Right lung (tissue), 5 donors: ENCODE results near the gene POU6F1. TPM values are rescaled to one million over a fixed set of nuclear protein-coding genes. Genes with fewer than 3 reads are reported as not detected.

Experiments
- DNase-seq, 2 donors: peaks; one replicate each; pipeline ENCODE4 v3.0.0-alpha.2; 2013
- polyA plus RNA-seq, 5 donors: library from polyadenylated mRNA; unstranded; fragments of 120-200 nt; gene quantifications; one replicate each; pipeline versions ENCODE4 v1.2.1 to v1.2.3, GENCODE V29; 2013; ENCODE audit warnings: inconsistent platforms in 1 of 5, low replicate concordance in 1 of 5; ENCODE audit not compliant: insufficient read length in 5 of 5, insufficient read depth in 1 of 5

The POU6F1 gene
- polyA plus RNA-seq, 5 donors = 8.5 to 17.4 (median 12.5) TPM

DNA sequence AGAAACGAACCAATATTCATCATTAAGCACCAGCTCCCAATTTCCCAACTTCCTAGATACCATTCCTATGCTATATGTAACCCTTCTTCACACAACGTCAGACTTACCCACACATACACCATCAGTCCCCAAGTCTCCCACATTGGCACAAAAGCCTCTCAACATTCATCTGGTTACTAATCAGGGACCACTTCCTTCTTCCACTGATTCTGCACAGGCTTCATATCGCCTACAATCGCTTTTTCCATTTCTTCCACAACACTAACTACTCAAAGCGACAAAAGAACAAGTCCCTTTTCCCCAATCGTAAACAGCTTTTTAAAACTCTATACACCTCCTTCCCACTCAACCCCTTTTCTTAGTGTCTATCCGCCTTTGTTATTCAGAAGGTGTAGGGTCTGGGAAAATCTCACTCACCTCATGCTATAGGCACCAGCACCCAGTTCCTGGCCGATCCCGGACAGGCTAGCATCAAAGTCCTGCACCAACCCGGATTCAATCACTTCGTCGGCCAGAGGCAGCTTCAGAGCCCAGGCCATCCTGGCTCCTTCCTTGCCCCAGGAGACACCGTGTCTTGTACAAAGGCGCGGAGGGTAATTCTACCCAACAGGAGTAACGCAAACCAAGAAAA, 45.9 kb downstream of the POU6F1 start:
- no peak for DNase-seq

DNA sequence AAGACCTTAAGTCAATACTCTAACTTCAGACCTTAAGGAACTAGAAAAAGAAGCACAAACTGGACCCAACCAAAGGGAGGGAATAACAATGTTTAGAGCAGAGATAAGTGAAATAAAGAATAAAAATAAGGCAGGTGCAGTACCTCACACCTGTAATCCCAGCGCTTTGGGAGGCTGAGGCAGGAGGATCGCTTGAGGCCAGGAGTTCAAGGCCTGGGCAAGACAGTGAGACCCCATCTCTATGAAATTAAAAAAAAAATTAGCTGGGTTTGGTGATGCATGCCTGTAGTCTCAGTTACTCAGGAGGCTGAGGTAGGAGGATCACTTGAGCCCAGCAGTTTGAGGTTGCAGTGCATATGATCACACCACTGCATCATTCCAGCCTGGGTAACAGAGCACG, 54.1 kb downstream of the POU6F1 start:
- DNase-seq = no peak

DNA sequence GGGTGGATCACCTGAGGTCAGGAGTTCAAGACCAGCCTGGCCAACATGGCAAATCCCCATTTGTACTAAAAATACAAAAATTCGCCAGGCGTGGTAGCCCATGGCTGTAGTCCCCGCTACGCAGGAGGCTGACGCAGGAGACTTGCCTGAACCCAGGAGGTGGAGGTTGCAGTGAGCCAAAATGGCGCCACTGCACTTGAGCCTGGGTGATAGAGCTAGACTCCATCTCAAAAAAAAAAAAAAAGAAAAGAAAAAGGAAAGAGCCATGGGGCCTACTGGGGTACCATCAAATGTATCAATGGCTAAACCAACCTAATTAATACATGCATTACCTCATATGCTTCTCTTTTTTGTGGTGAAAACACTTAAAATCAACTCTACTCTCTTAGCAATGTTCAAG, 55.6 kb downstream of the POU6F1 start:
- no peak for DNase-seq

DNA sequence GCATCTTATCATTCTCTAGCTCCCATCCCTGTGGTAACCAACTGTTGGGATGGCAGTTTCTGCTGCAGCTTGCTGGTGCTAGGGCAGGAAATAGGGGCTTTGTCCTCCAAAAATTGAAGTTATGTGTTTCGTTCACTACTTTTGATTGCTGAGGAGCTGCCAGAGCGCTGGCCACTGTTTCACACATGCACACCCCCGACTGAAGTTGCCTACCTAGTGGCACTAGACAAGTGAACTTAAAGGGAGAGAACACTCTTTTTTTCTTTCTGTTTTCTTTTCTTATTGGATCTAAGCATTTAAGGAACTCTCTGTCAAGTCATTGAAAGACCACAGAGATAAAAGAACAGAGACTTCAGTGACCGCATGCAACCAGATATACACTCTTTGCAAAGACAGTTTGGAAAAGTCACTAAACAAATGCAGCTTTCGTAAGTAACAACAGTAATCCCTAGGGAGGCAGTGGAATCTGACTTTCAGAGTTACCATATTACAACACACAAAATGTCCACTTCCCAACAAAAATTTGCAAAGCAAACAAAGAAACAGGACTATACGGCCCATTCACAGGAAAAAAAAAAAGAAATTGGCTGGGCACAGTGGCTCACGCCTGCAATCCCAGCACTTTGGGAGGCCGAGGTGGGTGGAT, 56.9 kb downstream of the POU6F1 start:
- no peak for DNase-seq

DNA sequence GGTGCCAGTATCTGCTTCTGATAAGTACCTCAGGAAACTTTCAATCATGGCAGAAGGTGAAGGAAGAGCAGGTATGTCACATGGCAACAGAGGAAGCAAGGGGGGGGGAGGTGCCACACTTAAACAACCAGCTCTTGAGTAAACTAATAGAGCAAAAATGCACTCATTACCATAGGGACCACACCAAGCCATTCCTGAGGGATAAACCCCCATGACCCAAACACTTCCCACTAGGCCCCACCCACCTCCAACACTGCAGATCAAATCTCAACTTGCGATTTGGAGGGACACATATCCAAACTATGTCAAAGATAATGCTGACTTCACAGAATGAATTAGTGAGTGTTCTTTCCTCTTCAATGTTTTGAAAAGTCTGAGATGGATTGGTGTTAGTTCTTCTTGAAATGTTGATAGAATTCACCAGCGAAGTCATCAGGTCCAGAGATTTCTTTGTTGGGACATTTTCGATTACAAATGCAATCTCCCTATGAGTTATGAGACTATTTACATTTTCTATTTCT, 61.6 kb downstream of the POU6F1 start:
- no peak for DNase-seq

DNA sequence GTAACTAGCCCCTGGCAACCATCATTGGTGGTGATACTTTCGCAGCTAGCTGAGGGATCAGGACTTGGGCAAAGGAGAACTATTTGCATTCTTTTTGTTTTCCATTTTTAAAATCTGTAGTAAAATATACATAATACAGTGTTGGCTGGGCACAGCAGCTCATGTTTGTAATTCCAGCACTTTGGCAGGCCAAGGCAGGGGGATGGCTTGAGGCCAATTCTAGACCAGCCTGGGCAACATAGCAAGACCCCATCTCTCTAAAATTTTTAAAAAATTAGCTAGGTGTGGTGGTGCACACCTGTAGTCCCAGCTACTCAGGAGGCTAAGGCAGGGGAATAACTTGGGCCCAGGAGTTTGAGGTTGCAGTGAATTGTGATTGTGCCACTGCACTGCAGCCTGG, 64.9 kb downstream of the POU6F1 start:
- no peak for DNase-seq

DNA sequence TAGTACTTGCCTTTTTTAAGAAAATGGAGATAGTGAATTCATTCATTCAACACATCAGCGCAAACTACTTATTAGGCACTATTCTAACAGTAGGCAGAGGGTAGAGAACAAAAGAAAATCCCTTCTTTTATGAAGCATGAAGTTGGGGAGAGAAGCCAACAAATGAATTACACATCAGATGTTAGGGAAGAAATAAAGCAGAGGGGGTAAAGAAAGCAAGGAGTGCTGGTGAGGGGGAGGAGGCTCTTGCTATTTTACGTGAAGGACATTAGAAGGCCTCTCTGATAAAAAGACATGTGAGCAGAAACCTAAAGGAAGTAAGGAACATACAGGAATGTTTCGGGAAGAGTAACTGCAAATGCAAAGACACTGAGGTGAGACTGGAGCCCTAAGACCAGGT, 67.1 kb downstream of the POU6F1 start:
- no peak for DNase-seq

DNA sequence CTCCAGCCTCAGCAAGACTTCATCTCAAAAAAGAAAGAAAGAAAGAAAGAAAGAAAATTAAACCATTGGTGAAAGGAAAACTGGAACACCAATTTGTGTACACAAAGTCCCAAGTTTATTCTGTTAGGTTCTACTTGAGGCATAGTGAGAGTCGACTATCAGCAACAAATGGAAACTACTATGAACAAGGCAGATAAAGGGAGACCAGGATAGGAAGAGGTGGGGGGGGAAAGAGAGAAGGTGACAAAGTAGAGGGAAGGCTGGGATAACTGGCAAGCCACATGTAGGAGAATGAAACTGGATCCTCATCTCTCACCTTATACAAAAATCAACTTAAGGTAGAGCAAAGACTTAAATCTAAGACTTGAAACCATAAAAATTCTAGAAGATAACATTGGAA, 70.6 kb downstream of the POU6F1 start:
- DNase-seq = no peak

DNA sequence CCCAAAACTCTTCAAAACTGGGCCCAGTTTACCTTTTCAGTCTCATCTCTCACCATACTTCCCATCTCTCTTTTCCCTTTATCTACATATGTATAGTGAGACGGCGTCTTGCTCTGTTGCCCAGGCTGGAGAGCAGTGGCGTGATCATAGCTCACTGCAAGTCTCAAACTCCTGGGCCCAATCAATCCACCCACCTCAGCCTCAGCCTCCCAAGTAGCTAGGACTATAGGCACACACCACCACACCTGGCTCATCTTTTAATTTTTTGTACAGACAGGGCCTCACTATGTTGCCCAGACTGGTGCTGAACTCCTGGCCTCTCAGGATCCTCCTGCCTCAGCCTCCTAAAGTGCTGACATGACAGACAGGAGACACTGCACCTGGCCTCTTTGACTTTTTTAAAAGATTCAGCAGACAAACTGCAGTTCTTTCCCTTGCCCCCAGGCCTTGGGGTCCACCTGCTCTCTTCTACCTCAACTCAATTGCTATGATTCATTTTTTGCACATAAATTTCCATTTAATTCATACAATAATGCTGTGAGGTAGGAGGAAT, 78.5 kb downstream of the POU6F1 start:
- no peak for DNase-seq

Other genes with a start within 250 kb of the POU6F1 start
- 10 to 100 TPM; 39.9 to 56.7 (median 51.1) TPM for gene SLC11A2, start 191.7 kb downstream of the POU6F1 start, polyA plus RNA-seq
- gene LETMD1, start 169.7 kb downstream of the POU6F1 start, polyA plus RNA-seq = 100 to 1,000 TPM; 103 to 149 (median 131) TPM
- gene CSRNP2, start 134.5 kb downstream of the POU6F1 start, polyA plus RNA-seq = 10 to 100 TPM; 29.2 to 36.2 (median 32.5) TPM
- gene TFCP2, start 44.9 kb downstream of the POU6F1 start, polyA plus RNA-seq = 10 to 100 TPM; 48.3 to 54.9 (median 53.3) TPM
- 100 to 1,000 TPM; 197 to 236 (median 206) TPM for gene DAZAP2, start 20.8 kb upstream of the POU6F1 start, polyA plus RNA-seq
- 10 to 100 TPM; 20.0 to 25.4 (median 20.8) TPM for gene SMAGP, start 52.4 kb upstream of the POU6F1 start, polyA plus RNA-seq
- 1 to 10 TPM; 4.6 to 6.5 (median 6.1) TPM for gene BIN2, start 106.1 kb upstream of the POU6F1 start, polyA plus RNA-seq
- gene CELA1, start 128.6 kb upstream of the POU6F1 start, polyA plus RNA-seq = not detected
- gene GALNT6, start 173.3 kb upstream of the POU6F1 start, polyA plus RNA-seq = 1 to 10 TPM; 1.4 to 3.3 (median 2.0) TPM
- 1 to 10 TPM; 1.1 to 2.9 (median 1.7) TPM for gene SLC4A8, start 206.8 kb upstream of the POU6F1 start, polyA plus RNA-seq